GM23338 (cell line): ENCODE results near the gene CASP3.

Experiments
- CREB1 ChIP-seq: fragments of 250-450 bp; sonication (Bioruptor Pico); IDR thresholded peaks from 2 replicates; pipeline ENCODE4 v1.5.0; 2020; ENCODE audit warnings: low read depth, mild to moderate bottlenecking, moderate library complexity
- CTCF ChIP-seq, 2 experiments: fragments of 200-600 bp in 1 of 2; sonication (generic) in 1 of 2; conservative IDR thresholded peaks; 2 replicates each; pipeline versions ENCODE4 v1.5.1 to v1.6.1; 2016 to 2017; ENCODE audit warnings: antibody characterized with exemption in 2 of 2, low read depth in 2 of 2, mild to moderate bottlenecking in 2 of 2, moderate library complexity in 1 of 2
- ETS1 ChIP-seq: IDR thresholded peaks from 2 replicates; pipeline ENCODE4 v1.6.1; 2016; ENCODE audit warnings: antibody characterized with exemption
- EZH2 ChIP-seq: fragments of 200-600 bp; sonication (generic); IDR thresholded peaks from one replicate; pipeline ENCODE4 v1.8.0; 2017; ENCODE audit warnings: antibody characterized with exemption, mild to moderate bottlenecking, low read depth; ENCODE audit not compliant: unreplicated experiment
- EZH2phosphoT487 ChIP-seq: fragments of 200-600 bp; sonication (generic); IDR thresholded peaks from one replicate; pipeline ENCODE4 v1.8.1; 2018; ENCODE audit warnings: antibody characterized with exemption; ENCODE audit not compliant: unreplicated experiment
- POLR2AphosphoS5 ChIP-seq: IDR thresholded peaks from 2 replicates; pipeline ENCODE4 v1.6.1; 2016; ENCODE audit warnings: antibody characterized with exemption, low read depth
- REST ChIP-seq: IDR thresholded peaks from one replicate; pipeline ENCODE4 v1.6.1; 2018; ENCODE audit warnings: antibody characterized with exemption; ENCODE audit not compliant: unreplicated experiment
- STAT1 ChIP-seq: IDR thresholded peaks from one replicate; pipeline ENCODE4 v1.6.1; 2016; ENCODE audit warnings: antibody characterized with exemption; ENCODE audit not compliant: unreplicated experiment
- ZNF114 ChIP-seq: fragments of 250-450 bp; sonication (Bioruptor Pico); IDR thresholded peaks from 2 replicates; pipeline ENCODE4 v1.5.0; 2020; ENCODE audit warnings: mild to moderate bottlenecking, moderate library complexity
- ZNF331 ChIP-seq: fragments of 250-450 bp; sonication (Bioruptor Pico); IDR thresholded peaks from 2 replicates; pipeline ENCODE4 v1.5.0; 2020; ENCODE audit warnings: low read depth, mild to moderate bottlenecking, moderate library complexity

- TF ChIP-seq EZH2, result no peak
- TF ChIP-seq CTCF (conservative IDR thresholded peaks at IDR 0.05; ENCODE audit: low read depth in 2 of 2), result no peak
- no peak for TF ChIP-seq EZH2phosphoT487
- TF ChIP-seq CREB1 (CRISPR knock-in tag), result no peak
- no peak for TF ChIP-seq POLR2AphosphoS5
- no peak for TF ChIP-seq ZNF331
- no peak for TF ChIP-seq REST
- no peak for TF ChIP-seq STAT1
- TF ChIP-seq ZNF114, result no peak
- no peak for TF ChIP-seq ETS1
Observed at GRCh38 chr4:184653650-184654049, 4.4 kb upstream of the CASP3 start.
